ENCODE measurements around the gene PPP6R2. TPM values are rescaled to one million over a fixed set of nuclear protein-coding genes. Genes with fewer than 3 reads are reported as not detected.

The PPP6R2 gene
- total RNA-seq, 1 donor from 2014 or later = 55.9 TPM

GRCh38 chr22:50483106-50483505 is 140.0 kb downstream of the PPP6R2 start:
- no peak for DNase-seq (ENCODE audit: low read depth, low spot score)
- no peak overlapping the region for H3K27ac Mint-ChIP-seq (ENCODE audit: unreplicated experiment)
- no peaks in the 10 kb centered on the region for H3K36me3 Mint-ChIP-seq (ENCODE audit: low read depth)
- no peaks in the 10 kb centered on the region for H3K4me1 Mint-ChIP-seq
- no peak for TF ChIP-seq CTCF (conservative IDR thresholded peaks at IDR 0.05)
- no peaks in the 10 kb centered on the region for H3K9me3 Mint-ChIP-seq
- H3K4me3 Mint-ChIP-seq = no peak overlapping the region
- peaks cover 37% of the 10 kb centered on the region for H3K27me3 Mint-ChIP-seq (ENCODE audit: low read depth)

- Mint-ChIP-seq H3K4me1 (no peaks in the 10 kb centered on the region), H3K9me3 (no peaks in the 10 kb centered on the region), H3K36me3 (ENCODE audit: low read depth) (no peaks in the 10 kb centered on the region), H3K27me3 (ENCODE audit: low read depth) (peaks cover 34% of the 10 kb centered on the region), H3K4me3 (no peak overlapping the region), H3K27ac (ENCODE audit: unreplicated experiment) (no peak overlapping the region)
- no peak for TF ChIP-seq CTCF (conservative IDR thresholded peaks at IDR 0.05)
- DNase-seq (ENCODE audit: low read depth, low spot score) = no peak
These were observed 140.4 kb downstream of the PPP6R2 start for GRCh38 chr22:50483556-50483955.

- no peaks in the 10 kb centered on the region for H3K9me3 Mint-ChIP-seq
- H3K27ac Mint-ChIP-seq (ENCODE audit: unreplicated experiment) = no peak overlapping the region
- no peak for DNase-seq (ENCODE audit: low read depth, low spot score)
- no peaks in the 10 kb centered on the region for H3K4me1 Mint-ChIP-seq
- no peak overlapping the region for H3K4me3 Mint-ChIP-seq
- H3K36me3 Mint-ChIP-seq (ENCODE audit: low read depth) = no peaks in the 10 kb centered on the region
- H3K27me3 Mint-ChIP-seq (ENCODE audit: low read depth) = peaks cover 28% of the 10 kb centered on the region
- no peak for TF ChIP-seq CTCF (conservative IDR thresholded peaks at IDR 0.05)
These were observed 141.1 kb downstream of the PPP6R2 start for GRCh38 chr22:50483977-50484853.

- no peaks in the 10 kb centered on the region for H3K36me3 Mint-ChIP-seq (ENCODE audit: low read depth)
- H3K9me3 Mint-ChIP-seq = no peaks in the 10 kb centered on the region
- DNase-seq (ENCODE audit: low read depth, low spot score) = no peak
- peak overlapping the region; percentile 22 for H3K27ac Mint-ChIP-seq (ENCODE audit: unreplicated experiment)
- no peak for TF ChIP-seq CTCF (conservative IDR thresholded peaks at IDR 0.05)
- H3K27me3 Mint-ChIP-seq (ENCODE audit: low read depth) = peaks cover 15% of the 10 kb centered on the region
- H3K4me3 Mint-ChIP-seq = no peak overlapping the region
- no peaks in the 10 kb centered on the region for H3K4me1 Mint-ChIP-seq
These were observed 142.3 kb downstream of the PPP6R2 start for GRCh38 chr22:50485221-50486131.

- Mint-ChIP-seq H3K9me3 (no peaks in the 10 kb centered on the region), H3K27ac (ENCODE audit: unreplicated experiment) (peak within 1 kb of the TSS; percentile 22), H3K36me3 (ENCODE audit: low read depth) (no peaks in the 10 kb centered on the region), H3K27me3 (ENCODE audit: low read depth) (peaks cover 10% of the 10 kb centered on the region), H3K4me3 (no peak within 1 kb of the TSS), H3K4me1 (no peaks in the 10 kb centered on the region)
- no peak for DNase-seq (ENCODE audit: low read depth, low spot score)
- no peak for TF ChIP-seq CTCF (conservative IDR thresholded peaks at IDR 0.05)
These were observed 143.6 kb downstream of the PPP6R2 start, which contains the start of gene MIOX for GRCh38 chr22:50486561-50487289. Gene MIOX (plus strand): TSS chr22:50486859. CDS start chr22:50486898, 39 bp downstream.

Measured in neural crest cell (in vitro differentiated cells).